ENCODE data around the gene PTPRZ1. TPM values are rescaled to one million over a fixed set of nuclear protein-coding genes. Genes with fewer than 3 reads are reported as not detected.

The PTPRZ1 gene
- polyA plus RNA-seq, 2 of the 4 experiments (the other 2 are of a cell fraction), result not detected

- no peak overlapping the region for H3K4me3 ChIP-seq
- no peak overlapping the region for H3K4me2 ChIP-seq
- no peaks in the 10 kb centered on the region for H3K9me3 ChIP-seq
- H3K4me1 ChIP-seq, result no peaks in the 10 kb centered on the region
- TF ChIP-seq RARB (CRISPR knock-in tag; IDR thresholded peaks at IDR 0.05), result no peak
- TF ChIP-seq TFCP2L1 (CRISPR knock-in tag; IDR thresholded peaks at IDR 0.05), result no peak
- no peak for TF ChIP-seq RNF2 (IDR thresholded peaks at IDR 0.05; ENCODE audit: borderline replicate concordance, low read depth)
- no peak for TF ChIP-seq JUN (IDR thresholded peaks at IDR 0.05)
- TF ChIP-seq HMGXB4 (CRISPR knock-in tag; IDR thresholded peaks at IDR 0.05; ENCODE audit: borderline replicate concordance), result no peak
- no peak for TF ChIP-seq POLR2AphosphoS2 (conservative IDR thresholded peaks at IDR 0.05; ENCODE audit: low read length)
- no peak for ATAC-seq
- POLR2A ChIA-PET, result no interaction called here
- FAIRE-seq, result no peak
- H3K27ac ChIP-seq, result no peak overlapping the region
- CTCF ChIA-PET, result no interaction called here
- DNase-seq (ENCODE audit: low read depth in 1 of 2, low spot score in 1 of 2), result no peak
These were observed 12.0 kb upstream of the PTPRZ1 start for GRCh38 chr7:121860953-121861352.

DNA sequence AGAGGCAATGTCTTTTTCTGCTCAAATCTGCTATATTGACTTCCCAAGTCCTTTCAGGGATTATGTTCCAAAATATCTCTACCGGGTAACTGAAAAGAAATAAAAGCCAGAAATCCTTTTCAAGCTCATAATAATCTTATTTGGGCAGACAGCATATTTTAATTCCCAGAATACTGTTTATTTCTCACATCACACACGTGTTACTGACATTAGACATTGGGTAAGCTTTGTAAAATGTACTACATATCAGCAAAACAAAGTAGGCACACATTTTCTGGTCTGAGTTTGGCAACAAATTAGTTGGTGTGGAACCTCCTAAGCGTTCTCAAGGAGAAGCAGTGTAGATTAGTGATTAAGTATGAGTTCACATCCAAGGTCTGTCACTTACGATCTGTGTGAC, 10.4 kb upstream of the PTPRZ1 start:
- FAIRE-seq (no peak), DNase-seq (ENCODE audit: low read depth in 1 of 2, low spot score in 1 of 2) (no peak), ATAC-seq (no peak)
- H3K4me2 ChIP-seq, result no peak overlapping the region
- no peak for TF ChIP-seq ZFP36 (IDR thresholded peaks at IDR 0.05; ENCODE audit: borderline replicate concordance, partially characterized antibody)
- no peak for TF ChIP-seq MAX (IDR thresholded peaks at IDR 0.05)
- no peak for TF ChIP-seq ZNF302 (CRISPR knock-in tag; IDR thresholded peaks at IDR 0.05)
- TF ChIP-seq HOXB13 (CRISPR knock-in tag; IDR thresholded peaks at IDR 0.05; ENCODE audit: low read depth), result no peak
- no peak for TF ChIP-seq EP300 (IDR thresholded peaks at IDR 0.05)
- TF ChIP-seq, protein P1, sequence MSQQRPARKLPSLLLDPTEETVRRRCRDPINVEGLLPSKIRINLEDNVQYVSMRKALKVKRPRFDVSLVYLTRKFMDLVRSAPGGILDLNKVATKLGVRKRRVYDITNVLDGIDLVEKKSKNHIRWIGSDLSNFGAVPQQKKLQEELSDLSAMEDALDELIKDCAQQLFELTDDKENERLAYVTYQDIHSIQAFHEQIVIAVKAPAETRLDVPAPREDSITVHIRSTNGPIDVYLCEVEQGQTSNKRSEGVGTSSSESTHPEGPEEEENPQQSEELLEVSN (IDR thresholded peaks at IDR 0.05; ENCODE audit: borderline replicate concordance, low read depth), result no peak
- no peak for TF ChIP-seq FOXS1 (CRISPR knock-in tag; IDR thresholded peaks at IDR 0.05)
- TF ChIP-seq TP53 (CRISPR knock-in tag; IDR thresholded peaks at IDR 0.05), result no peak
- TF ChIP-seq, protein P2, sequence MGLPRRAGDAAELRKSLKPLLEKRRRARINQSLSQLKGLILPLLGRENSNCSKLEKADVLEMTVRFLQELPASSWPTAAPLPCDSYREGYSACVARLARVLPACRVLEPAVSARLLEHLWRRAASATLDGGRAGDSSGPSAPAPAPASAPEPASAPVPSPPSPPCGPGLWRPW (IDR thresholded peaks at IDR 0.05), result no peak
- no peak for TF ChIP-seq RAD21 (conservative IDR thresholded peaks at IDR 0.05 in 1 of 2, IDR thresholded peaks at IDR 0.05 in 1 of 2)
- TF ChIP-seq CBX8 (IDR thresholded peaks at IDR 0.05), result no peak
- TF ChIP-seq, protein P3, sequence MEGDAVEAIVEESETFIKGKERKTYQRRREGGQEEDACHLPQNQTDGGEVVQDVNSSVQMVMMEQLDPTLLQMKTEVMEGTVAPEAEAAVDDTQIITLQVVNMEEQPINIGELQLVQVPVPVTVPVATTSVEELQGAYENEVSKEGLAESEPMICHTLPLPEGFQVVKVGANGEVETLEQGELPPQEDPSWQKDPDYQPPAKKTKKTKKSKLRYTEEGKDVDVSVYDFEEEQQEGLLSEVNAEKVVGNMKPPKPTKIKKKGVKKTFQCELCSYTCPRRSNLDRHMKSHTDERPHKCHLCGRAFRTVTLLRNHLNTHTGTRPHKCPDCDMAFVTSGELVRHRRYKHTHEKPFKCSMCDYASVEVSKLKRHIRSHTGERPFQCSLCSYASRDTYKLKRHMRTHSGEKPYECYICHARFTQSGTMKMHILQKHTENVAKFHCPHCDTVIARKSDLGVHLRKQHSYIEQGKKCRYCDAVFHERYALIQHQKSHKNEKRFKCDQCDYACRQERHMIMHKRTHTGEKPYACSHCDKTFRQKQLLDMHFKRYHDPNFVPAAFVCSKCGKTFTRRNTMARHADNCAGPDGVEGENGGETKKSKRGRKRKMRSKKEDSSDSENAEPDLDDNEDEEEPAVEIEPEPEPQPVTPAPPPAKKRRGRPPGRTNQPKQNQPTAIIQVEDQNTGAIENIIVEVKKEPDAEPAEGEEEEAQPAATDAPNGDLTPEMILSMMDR (IDR thresholded peaks at IDR 0.05), result no peak
- no peak for TF ChIP-seq ESRRA (IDR thresholded peaks at IDR 0.05; ENCODE audit: borderline replicate concordance, low read length)
- no peak for TF ChIP-seq MAFK (IDR thresholded peaks at IDR 0.05; ENCODE audit: partially characterized antibody)
- TF ChIP-seq MYC (IDR thresholded peaks at IDR 0.05; ENCODE audit: borderline replicate concordance, low read length), result no peak
- TF ChIP-seq CHD2 (IDR thresholded peaks at IDR 0.05; ENCODE audit: low read length, partially characterized antibody), result no peak
- TF ChIP-seq HDAC2 (IDR thresholded peaks at IDR 0.05), result no peak
- no peak overlapping the region for H3K27ac ChIP-seq
- 0% methylated on average over 4 of the region's 4 CpGs for WGBS (ENCODE audit: missing lambda C conversion rate)
- no peaks in the 10 kb centered on the region for H3K4me1 ChIP-seq
- H3K9me3 ChIP-seq, result no peaks in the 10 kb centered on the region
- no peak overlapping the region for H3K4me3 ChIP-seq
- CTCF ChIA-PET, result interaction anchor here (1.1 kb wide), 1 partner anchor 132 kb away, joined by 3 read pairs; no protein-coding TSS in a partner anchor
- POLR2A ChIA-PET, result no interaction called here
